Measurements from ENCODE around the gene FHOD1. TPM values are rescaled to one million over a fixed set of nuclear protein-coding genes. Genes with fewer than 3 reads are reported as not detected.

FHOD1 gene
- total RNA-seq, 2 experiments from 2014 or later = 16.5 to 55.0 TPM

DNA sequence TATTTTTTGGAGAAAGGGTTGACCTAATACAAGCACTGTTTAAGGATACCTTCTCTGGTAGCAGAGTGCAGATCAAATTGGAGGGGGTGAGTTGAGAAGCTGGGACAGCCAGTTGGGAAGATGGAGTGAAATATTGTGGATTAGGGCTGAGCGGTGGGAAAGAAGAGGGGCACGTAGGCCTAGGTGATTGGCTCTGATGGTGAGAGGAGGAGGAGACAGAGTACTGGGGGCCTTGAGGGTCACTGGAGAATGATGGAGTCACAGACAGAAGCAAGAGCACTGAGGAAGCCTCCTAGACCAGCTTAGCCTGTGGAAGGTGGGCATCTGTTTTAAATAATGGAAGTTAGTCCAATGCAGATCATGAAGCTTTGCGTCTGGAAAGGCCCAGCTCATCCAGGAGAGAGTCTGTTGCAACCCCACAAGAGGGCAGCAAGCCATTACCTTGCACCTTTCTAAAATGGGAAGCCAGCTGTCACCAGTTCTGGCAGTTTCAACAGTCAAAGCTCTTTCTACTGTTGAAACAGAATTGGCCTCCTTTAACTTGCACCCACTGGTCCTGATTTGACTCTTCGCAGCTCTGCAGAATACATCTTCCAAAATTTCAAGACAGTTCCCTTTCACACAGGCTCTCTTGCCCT, 13.3 kb upstream of the FHOD1 start:
- BruUV-seq (replicated peaks) = no TSS peak
- Histone ChIP-seq H3K4me2 (ENCODE audit: low read length) (0 out of 2 replicates have a peak overlapping the region, but pooled peaks have one; percentile 19), H3K79me2 (ENCODE audit: insufficient read depth, low read depth, low read length) (no peaks in the 10 kb centered on the region), H3K27ac (ENCODE audit: low read depth, low read length, poor library complexity, severe bottlenecking) (no peak overlapping the region), H3K4me1 (ENCODE audit: insufficient read depth, low read length, poor library complexity, severe bottlenecking) (peaks cover 5% of the 10 kb centered on the region), H3K9me3 (ENCODE audit: low read length) (no peaks in the 10 kb centered on the region), H3K4me3 (ENCODE audit: low read depth, low read length, poor library complexity, severe bottlenecking) (no peak overlapping the region), H3K9me2 (ENCODE audit: insufficient read depth, low read length) (no peaks in the 10 kb centered on the region), H2AFZ (ENCODE audit: low read length) (peak overlapping the region; percentile 8; the same call in 1 of the 2 replicates), H3K36me3 (ENCODE audit: insufficient read depth, low read length) (no peaks in the 10 kb centered on the region), H4K20me1 (ENCODE audit: insufficient read depth, low read length) (no peaks in the 10 kb centered on the region)
- ChIA-PET CTCF (ENCODE audit: unreplicated experiment) (interaction anchor here (0.9 to 1.7 kb wide), 3 partner anchors 71 to 167 kb away, joined by 3 to 10 read pairs (median 4); no protein-coding TSS in a partner anchor), POLR2A (interaction anchor here (0.6 to 1.2 kb wide), 5 partner anchors 12 to 141 kb away, joined by 3 to 7 read pairs (median 4); partner anchors contain the start of gene SLC9A5)
- no peak for TF ChIP-seq EZH2phosphoT487 (IDR thresholded peaks at IDR 0.05; ENCODE audit: borderline replicate concordance, low read depth, low read length)
- TF ChIP-seq, protein P1, sequence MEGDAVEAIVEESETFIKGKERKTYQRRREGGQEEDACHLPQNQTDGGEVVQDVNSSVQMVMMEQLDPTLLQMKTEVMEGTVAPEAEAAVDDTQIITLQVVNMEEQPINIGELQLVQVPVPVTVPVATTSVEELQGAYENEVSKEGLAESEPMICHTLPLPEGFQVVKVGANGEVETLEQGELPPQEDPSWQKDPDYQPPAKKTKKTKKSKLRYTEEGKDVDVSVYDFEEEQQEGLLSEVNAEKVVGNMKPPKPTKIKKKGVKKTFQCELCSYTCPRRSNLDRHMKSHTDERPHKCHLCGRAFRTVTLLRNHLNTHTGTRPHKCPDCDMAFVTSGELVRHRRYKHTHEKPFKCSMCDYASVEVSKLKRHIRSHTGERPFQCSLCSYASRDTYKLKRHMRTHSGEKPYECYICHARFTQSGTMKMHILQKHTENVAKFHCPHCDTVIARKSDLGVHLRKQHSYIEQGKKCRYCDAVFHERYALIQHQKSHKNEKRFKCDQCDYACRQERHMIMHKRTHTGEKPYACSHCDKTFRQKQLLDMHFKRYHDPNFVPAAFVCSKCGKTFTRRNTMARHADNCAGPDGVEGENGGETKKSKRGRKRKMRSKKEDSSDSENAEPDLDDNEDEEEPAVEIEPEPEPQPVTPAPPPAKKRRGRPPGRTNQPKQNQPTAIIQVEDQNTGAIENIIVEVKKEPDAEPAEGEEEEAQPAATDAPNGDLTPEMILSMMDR (conservative IDR thresholded peaks at IDR 0.05; ENCODE audit: low read length) = peak; percentile 84
- peak; percentile 77 for DNase-seq (ENCODE audit: low spot score)
- intact Hi-C loops (cut with micrococcal nuclease; ENCODE audit: unreplicated experiment) = loop anchor here (1.0 to 5.0 kb wide), 3 partner anchors 78 to 207 kb away; no protein-coding TSS in a partner anchor

DNA sequence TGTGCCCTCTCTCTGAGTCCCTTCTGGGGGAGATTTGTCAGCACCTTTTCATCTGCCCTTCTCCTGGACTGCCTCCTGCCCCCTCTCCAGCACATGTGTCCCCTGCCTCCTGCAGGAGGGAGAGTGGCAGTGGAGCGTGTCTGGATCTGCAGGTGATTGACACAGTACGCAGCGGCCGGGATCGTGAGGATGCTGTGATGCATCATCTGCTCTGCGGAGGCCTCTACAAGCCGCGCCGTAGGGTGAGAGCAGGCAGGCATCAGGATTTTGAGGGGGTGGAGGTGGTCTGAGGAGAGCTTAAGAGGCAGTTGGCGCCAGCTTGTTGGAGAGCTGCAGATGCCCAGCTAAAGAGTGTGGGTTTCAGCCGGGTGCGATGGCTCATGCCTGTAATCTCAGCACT, 12.4 kb upstream of the FHOD1 start:
- intact Hi-C loops (cut with micrococcal nuclease; ENCODE audit: unreplicated experiment) = loop anchor here (1.0 to 5.0 kb wide), 3 partner anchors 79 to 208 kb away; no protein-coding TSS in a partner anchor
- POLR2A ChIA-PET = interaction anchor here (0.7 to 1.2 kb wide), 4 partner anchors 13 to 142 kb away, joined by 3 to 4 read pairs (median 4); partner anchors contain the start of gene FHOD1

More for the DNA sequence above, 12.4 kb upstream of the FHOD1 start:
- H3K4me1 ChIP-seq (ENCODE audit: insufficient read depth, low read length, poor library complexity, severe bottlenecking) = peaks cover 5% of the 10 kb centered on the region
- TF ChIP-seq EZH2phosphoT487 (IDR thresholded peaks at IDR 0.05; ENCODE audit: borderline replicate concordance, low read depth, low read length) = no peak
- TF ChIP-seq, protein P1 (conservative IDR thresholded peaks at IDR 0.05; ENCODE audit: low read length) = no peak
- CTCF ChIA-PET (ENCODE audit: unreplicated experiment) = interaction anchor here (1.7 kb wide), 1 partner anchor 79 kb away, joined by 10 read pairs; no protein-coding TSS in a partner anchor
- H3K9me3 ChIP-seq (ENCODE audit: low read length) = no peaks in the 10 kb centered on the region
- no TSS peak for BruUV-seq (replicated peaks)
- H3K9me2 ChIP-seq (ENCODE audit: insufficient read depth, low read length) = no peaks in the 10 kb centered on the region
- no peak overlapping the region for H3K27ac ChIP-seq (ENCODE audit: low read depth, low read length, poor library complexity, severe bottlenecking)
- H3K79me2 ChIP-seq (ENCODE audit: insufficient read depth, low read depth, low read length) = no peaks in the 10 kb centered on the region
- H3K36me3 ChIP-seq (ENCODE audit: insufficient read depth, low read length) = no peaks in the 10 kb centered on the region
- no peaks in the 10 kb centered on the region for H4K20me1 ChIP-seq (ENCODE audit: insufficient read depth, low read length)
- H3K4me2 ChIP-seq (ENCODE audit: low read length) = no peak overlapping the region
- no peak overlapping the region for H3K4me3 ChIP-seq (ENCODE audit: low read depth, low read length, poor library complexity, severe bottlenecking)
- H2AFZ ChIP-seq (ENCODE audit: low read length) = no peak overlapping the region
- DNase-seq (ENCODE audit: low spot score) = no peak

Measured in OCI-LY7 (cell line).